ENCODE data around the gene STARD5.

The STARD5 gene

GRCh38 chr15:81337713-81338157, 13.8 kb upstream of the STARD5 start:
- no peak overlapping the region for H3K4me3 ChIP-seq (replicated peaks; ENCODE audit: insufficient read depth, low read length)
- no peak overlapping the region for H3K27ac ChIP-seq (replicated peaks)
- TF ChIP-seq GABPA (IDR thresholded peaks at IDR 0.05; ENCODE audit: low read depth) (no peak), CTCF (IDR thresholded peaks at IDR 0.05; ENCODE audit: insufficient read depth, low read length) (no peak), POLR2AphosphoS5 (IDR thresholded peaks at IDR 0.05; ENCODE audit: low read depth) (no peak), REST (IDR thresholded peaks at IDR 0.05; ENCODE audit: insufficient replicate concordance, low read depth) (no peak), SPI1 (IDR thresholded peaks at IDR 0.05; ENCODE audit: borderline replicate concordance, low read depth) (no peak)
- no peaks in the 10 kb centered on the region for H3K27me3 ChIP-seq (ENCODE audit: insufficient read depth, poor library complexity, severe bottlenecking)
- no peak for DNase-seq (ENCODE audit: low read depth in 1 of 2, low spot score in 1 of 2)

GRCh38 chr15:81337241-81337640, 13.3 kb upstream of the STARD5 start:
- DNase-seq (ENCODE audit: low read depth in 1 of 2, low spot score in 1 of 2) = no peak
- TF ChIP-seq POLR2AphosphoS5 (IDR thresholded peaks at IDR 0.05; ENCODE audit: low read depth) (no peak), REST (IDR thresholded peaks at IDR 0.05; ENCODE audit: insufficient replicate concordance, low read depth) (no peak), SPI1 (IDR thresholded peaks at IDR 0.05; ENCODE audit: borderline replicate concordance, low read depth) (no peak), GABPA (IDR thresholded peaks at IDR 0.05; ENCODE audit: low read depth) (no peak), CTCF (IDR thresholded peaks at IDR 0.05; ENCODE audit: insufficient read depth, low read length) (no peak)
- H3K4me3 ChIP-seq (replicated peaks; ENCODE audit: insufficient read depth, low read length) = no peak overlapping the region
- H3K27ac ChIP-seq (replicated peaks) = no peak overlapping the region
- no peaks in the 10 kb centered on the region for H3K27me3 ChIP-seq (ENCODE audit: insufficient read depth, poor library complexity, severe bottlenecking)

GRCh38 chr15:81336568-81336967, 12.6 kb upstream of the STARD5 start:
- no peaks in the 10 kb centered on the region for H3K27me3 ChIP-seq (ENCODE audit: insufficient read depth, poor library complexity, severe bottlenecking)
- H3K4me3 ChIP-seq (replicated peaks; ENCODE audit: insufficient read depth, low read length) = no peak overlapping the region
- DNase-seq (ENCODE audit: low read depth in 1 of 2, low spot score in 1 of 2) = peak in 1 of 2 experiments; percentile 39
- no peak overlapping the region for H3K27ac ChIP-seq (replicated peaks)
- TF ChIP-seq CTCF (IDR thresholded peaks at IDR 0.05; ENCODE audit: insufficient read depth, low read length) = peak; percentile 22
- no peak for TF ChIP-seq GABPA (IDR thresholded peaks at IDR 0.05; ENCODE audit: low read depth)
- no peak for TF ChIP-seq POLR2AphosphoS5 (IDR thresholded peaks at IDR 0.05; ENCODE audit: low read depth)

- no peak overlapping the region for H3K27ac ChIP-seq (replicated peaks)
- TF ChIP-seq CTCF (IDR thresholded peaks at IDR 0.05; ENCODE audit: insufficient read depth, low read length) (no peak), GABPA (IDR thresholded peaks at IDR 0.05; ENCODE audit: low read depth) (no peak), POLR2AphosphoS5 (IDR thresholded peaks at IDR 0.05; ENCODE audit: low read depth) (no peak), SPI1 (IDR thresholded peaks at IDR 0.05; ENCODE audit: borderline replicate concordance, low read depth) (no peak), REST (IDR thresholded peaks at IDR 0.05; ENCODE audit: insufficient replicate concordance, low read depth) (no peak)
- DNase-seq (ENCODE audit: low read depth in 1 of 2, low spot score in 1 of 2) = no peak
- H3K27me3 ChIP-seq (ENCODE audit: insufficient read depth, poor library complexity, severe bottlenecking) = no peaks in the 10 kb centered on the region
- no peak overlapping the region for H3K4me3 ChIP-seq (replicated peaks; ENCODE audit: insufficient read depth, low read length)
Measured at GRCh38 chr15:81335631-81336030, 11.7 kb upstream of the STARD5 start.

All from HL-60 (cell line).